ENCODE data around the gene INO80C.

- TF ChIP-seq CTCF (IDR thresholded peaks at IDR 0.05; ENCODE audit: low read depth, low read length, poor library complexity, severe bottlenecking) (no peak), EZH2phosphoT487 (IDR thresholded peaks at IDR 0.05; ENCODE audit: borderline replicate concordance, low read length) (no peak)
These were observed 54.3 kb downstream of the INO80C start for GRCh38 chr18:35443434-35443833.
